ENCODE results near the gene PLEKHA7.

GRCh38 chr11:16774936-16775613 is 239.1 kb downstream of the PLEKHA7 start:
- TF ChIP-seq POLR2A (IDR thresholded peaks at IDR 0.05; ENCODE audit: extremely low read depth, insufficient read length) = no peak
- no peak for TF ChIP-seq CTCF (IDR thresholded peaks at IDR 0.05; ENCODE audit: low read depth, low read length)
- no peak for TF ChIP-seq MYC (IDR thresholded peaks at IDR 0.05; ENCODE audit: low read depth, low read length)
- no peak for TF ChIP-seq MAX (IDR thresholded peaks at IDR 0.05; ENCODE audit: low read depth, low read length)
